K562 (cell line): ENCODE results near the gene VIM. TPM values are rescaled to one million over a fixed set of nuclear protein-coding genes. Genes with fewer than 3 reads are reported as not detected.
A peak's percentile ranks its signal among the peaks of the same experiment; 100 is the strongest.

ENCODE experiments used
- ATAC-seq: fragments of 200-7000 bp; cut with Tn5 transposase; 3 replicates; pipeline ENCODE4 v1.9.1; 2020; ENCODE audit warnings: moderate library complexity
- BruUV-seq: library from RNA; stranded (reverse); fragments of 400-500 nt; replicated peaks from 2 replicates; lab custom pipeline; 2021; lab: Mats Ljungman, UMichigan
- CTCF ChIA-PET: fragments of 300-600 bp; formaldehyde crosslinking; extraction: SDS; loops from one replicate; lab custom pipeline; 2021; ENCODE audit warnings: low intra/inter-chr PET ratio; lab: Yijun Ruan, JAX
- POLR2A ChIA-PET: fragments of 300-600, 350-650 bp; sonication (Branson Sonifier 250); formaldehyde crosslinking; extraction: SDS; loops from one replicate; lab custom pipeline; 2021; ENCODE audit warnings: antibody characterized with exemption, inconsistent platforms; lab: Yijun Ruan, JAX
- DNase-seq, 4 experiments: peaks; one replicate each; pipeline versions ENCODE4 v3.0.0 to v3.0.0-alpha.2; 2011 to 2018; ENCODE audit warnings: low spot score in 3 of 4, mixed read lengths in 3 of 4; ENCODE audit errors: extremely low read depth in 1 of 4
- FAIRE-seq: peaks from 2 replicates; lab custom pipeline; 2011; peaks lifted over from hg19 to GRCh38; lab: Jason Lieb, UNC
- H2AFZ ChIP-seq: 2 replicates; pipeline ENCODE4 v1.6.0; 2011; ENCODE audit warnings: low read depth, low read length, control low read depth, inconsistent platforms
- H3K27ac ChIP-seq: fragments of 200-600 bp; 3 replicates; pipeline ENCODE4 v1.8.0; 2011; ENCODE audit warnings: low read depth, mild to moderate bottlenecking, control low read depth, inconsistent platforms, low read length, moderate library complexity, mixed read lengths; ENCODE audit errors: extremely low read depth
- H3K27me3 ChIP-seq, 2 experiments: fragments of 300-600 bp in 1 of 2; 2 replicates in 1 of 2; 3 replicates in 1 of 2; pipeline versions ENCODE4 v1.6.0 to v1.8.0; 2011; ENCODE audit warnings: inconsistent platforms in 2 of 2, low read length in 2 of 2, mild to moderate bottlenecking in 1 of 2, mixed read lengths in 1 of 2, moderate library complexity in 1 of 2; ENCODE audit not compliant: control insufficient read depth in 2 of 2, insufficient read depth in 2 of 2
- H3K36me3 ChIP-seq: fragments of 300-600 bp; 3 replicates; pipeline ENCODE4 v1.8.0; 2011; ENCODE audit warnings: mild to moderate bottlenecking, low read length, inconsistent platforms; ENCODE audit not compliant: control insufficient read depth, insufficient read depth
- H3K4me1 ChIP-seq, 2 experiments: fragments of 200-600 bp in 1 of 2; replicated peaks in 1 of 2; 2 replicates in 1 of 2; 3 replicates in 1 of 2; pipeline versions ENCODE4 v1.5.1 to v1.8.0; 2011; ENCODE audit warnings: inconsistent platforms in 2 of 2, low read length in 2 of 2, mild to moderate bottlenecking in 1 of 2, mixed read lengths in 1 of 2, moderate library complexity in 1 of 2; ENCODE audit not compliant: control insufficient read depth in 2 of 2, insufficient read depth in 2 of 2
- H3K4me2 ChIP-seq: 2 replicates; pipeline ENCODE4 v1.6.1; 2011; ENCODE audit warnings: low read length, control low read depth, inconsistent platforms, mixed read lengths; ENCODE audit not compliant: insufficient read depth
- H3K4me3 ChIP-seq: fragments of 200-600 bp; sonication (generic), shearing (Covaris generic); 2 replicates; pipeline ENCODE4 v1.5.1; 2016; ENCODE audit warnings: control low read depth, inconsistent platforms
- H3K79me2 ChIP-seq: fragments of 200-600 bp; 3 replicates; pipeline ENCODE4 v1.8.0; 2011; ENCODE audit warnings: low read length, inconsistent platforms; ENCODE audit not compliant: control insufficient read depth, insufficient read depth
- H3K9ac ChIP-seq, 2 experiments: 2 replicates each; pipeline versions ENCODE4 v1.6.0 to v1.6.1; 2011; ENCODE audit warnings: low read depth in 2 of 2, low read length in 2 of 2, control low read depth in 1 of 2, inconsistent platforms in 1 of 2, mild to moderate bottlenecking in 1 of 2, mixed read lengths in 1 of 2; ENCODE audit not compliant: insufficient read depth in 1 of 2
- H3K9me1 ChIP-seq: one replicate; pipeline ENCODE4 v1.6.0; 2011; ENCODE audit warnings: inconsistent platforms, mild to moderate bottlenecking, low read length, moderate library complexity; ENCODE audit not compliant: control insufficient read depth, insufficient read depth
- H3K9me3 ChIP-seq: replicated peaks from 2 replicates; pipeline ENCODE4 v1.5.1; 2011; ENCODE audit warnings: low read depth, low read length, inconsistent platforms; ENCODE audit not compliant: control insufficient read depth, insufficient read depth
- H4K20me1 ChIP-seq: replicated peaks from 2 replicates; pipeline ENCODE4 v1.6.1; 2011; ENCODE audit warnings: low read length, inconsistent platforms, mixed read lengths; ENCODE audit not compliant: control insufficient read depth, insufficient read depth
- BRD4 ChIP-seq: fragments of 200-600 bp; sonication (generic); IDR thresholded peaks from 2 replicates; pipeline ENCODE4 v1.6.1; 2017; ENCODE audit warnings: inconsistent platforms
- CBX3 ChIP-seq, 2 experiments: IDR thresholded peaks; 1 replicate in 1 of 2; 2 replicates in 1 of 2; pipeline ENCODE4 v1.6.1; 2012; ENCODE audit warnings: inconsistent platforms in 2 of 2, low read length in 2 of 2, borderline replicate concordance in 1 of 2, control low read depth in 1 of 2
- CREBBP ChIP-seq: IDR thresholded peaks from one replicate; pipeline ENCODE4 v1.6.1; 2012; ENCODE audit warnings: low read depth, mild to moderate bottlenecking, control low read depth, inconsistent platforms, low read length
- DPF2 ChIP-seq: fragments of 450-650 bp; IDR thresholded peaks from 2 replicates; pipeline ENCODE4 v1.6.1; 2016
- GABPA ChIP-seq: fragments of 200-800 bp; sonication (Bioruptor generic); conservative IDR thresholded peaks from 2 replicates; pipeline ENCODE4 v1.6.1; 2016; ENCODE audit warnings: low read depth, missing genetic modification characterization, missing compliant biosample characterization
- JUNB ChIP-seq: fragments of 450-650 bp; formaldehyde crosslinking; conservative IDR thresholded peaks from 2 replicates; pipeline ENCODE4 v1.4.0; 2020; ENCODE audit warnings: mild to moderate bottlenecking
- LEF1 ChIP-seq: fragments of 450-650 bp; IDR thresholded peaks from 2 replicates; pipeline ENCODE4 v1.6.1; 2016; ENCODE audit warnings: mild to moderate bottlenecking
- MYC ChIP-seq, 2 experiments: fragments of 250-450 bp in 1 of 2; sonication (Bioruptor Pico) in 1 of 2; IDR thresholded peaks; 2 replicates each; pipeline versions ENCODE4 v1.5.1 to v1.6.1; 2012 to 2021; ENCODE audit warnings: low read depth in 2 of 2, borderline replicate concordance in 1 of 2, improper control_type of control experiment in 1 of 2, low read length in 1 of 2, mild to moderate bottlenecking in 1 of 2, moderate library complexity in 1 of 2
- NCOA6 ChIP-seq: fragments of 450-650 bp; IDR thresholded peaks from 2 replicates; pipeline ENCODE4 v1.6.1; 2017; ENCODE audit warnings: mild to moderate bottlenecking
- NCOR1 ChIP-seq: fragments of 450-650 bp; IDR thresholded peaks from 2 replicates; pipeline ENCODE4 v1.6.1; 2016; ENCODE audit warnings: mild to moderate bottlenecking, moderate library complexity
- NR1H2 ChIP-seq: sonication (generic); formaldehyde crosslinking; IDR thresholded peaks from 2 replicates; pipeline ENCODE4 v1.4.0; 2020; ENCODE audit warnings: mild to moderate bottlenecking, missing genetic modification reagents
- TEAD1 ChIP-seq, 2 experiments: fragments of 450-650 bp in 1 of 2; sonication (generic) in 1 of 2; formaldehyde crosslinking; IDR thresholded peaks; 2 replicates each; pipeline versions ENCODE4 v1.4.0 to v1.8.0; 2020 to 2022; ENCODE audit warnings: mild to moderate bottlenecking in 2 of 2, missing genetic modification reagents in 1 of 2
- ZNF121 ChIP-seq: sonication (generic); formaldehyde crosslinking; conservative IDR thresholded peaks from 2 replicates; pipeline ENCODE4 v1.8.0; 2022; ENCODE audit warnings: missing genetic modification reagents
- WGBS: fragments of 100-300 bp; shearing (Covaris generic); methylation state at CpG from one replicate; pipeline ENCODE4 v1.1.6; 2016; ENCODE audit warnings: low coverage, mixed read lengths; ENCODE audit not compliant: insufficient coverage; ENCODE audit errors: missing lambda C conversion rate; 5-methylcytosine and 5-hydroxymethylcytosine counted together
- in situ Hi-C: fragments of 300-500 bp; cut with MboI; formaldehyde crosslinking; loops from 4 replicates; pipeline ENCODE4 v1.15.0; 2018; ENCODE audit warnings: inconsistent platforms, mixed read lengths
- intact Hi-C: fragments of 100-400 bp; cut with micrococcal nuclease; formaldehyde crosslinking; loops from 2 replicates; pipeline ENCODE4 v1.14.2; 2022
- polyA plus RNA-seq, 8 experiments: library from polyadenylated mRNA; depleted of rRNA in 4 of 8; stranded (reverse) in 5 of 8; unstranded in 3 of 8; fragments of >200 nt; fragmentation: Nextera tagmentation in 2 of 8; fragmentation: Illumina TruSeq in 1 of 8; extraction: Ambion mirVana in 2 of 8; extraction: Trizol in 1 of 8; gene quantifications; 2 replicates each; pipeline versions ENCODE4 v1.2.1 to v1.2.3, GENCODE V29; 2011 to 2014; ENCODE audit warnings: inconsistent platforms in 1 of 8, missing spikeins in 1 of 8
- total RNA-seq, 7 experiments: library from RNA; depleted of rRNA in 6 of 7; stranded (reverse); fragments of >200 nt in 6 of 7; fragmentation: Illumina TruSeq in 2 of 7; extraction: Trizol in 2 of 7; gene quantifications; 2 replicates each; pipeline versions ENCODE4 v1.2.1 to v1.2.3, GENCODE V29; 2011 to 2021; ENCODE audit warnings: low replicate concordance in 1 of 7
- TF ChIP-seq, protein P1 (sequence below): sonication (generic); formaldehyde crosslinking; IDR thresholded peaks from 2 replicates; pipeline ENCODE4 v1.9.0; 2022; ENCODE audit warnings: mild to moderate bottlenecking, missing genetic modification reagents
- TF ChIP-seq, protein P2 (sequence below): sonication (generic); IDR thresholded peaks from 2 replicates; pipeline ENCODE4 v1.6.1; 2016
- TF ChIP-seq, protein P3 (sequence below): fragments of 450-650 bp; formaldehyde crosslinking; conservative IDR thresholded peaks from 2 replicates; pipeline ENCODE4 v1.4.0; 2022; ENCODE audit warnings: mild to moderate bottlenecking, missing genetic modification characterization

Gene VIM
- total and polyA plus RNA-seq, 9 of the 15 experiments (the other 6 are each of a cell fraction or from before 2014, with no cell fraction given) = 86.0 to 621 (median 383) TPM

DNA sequence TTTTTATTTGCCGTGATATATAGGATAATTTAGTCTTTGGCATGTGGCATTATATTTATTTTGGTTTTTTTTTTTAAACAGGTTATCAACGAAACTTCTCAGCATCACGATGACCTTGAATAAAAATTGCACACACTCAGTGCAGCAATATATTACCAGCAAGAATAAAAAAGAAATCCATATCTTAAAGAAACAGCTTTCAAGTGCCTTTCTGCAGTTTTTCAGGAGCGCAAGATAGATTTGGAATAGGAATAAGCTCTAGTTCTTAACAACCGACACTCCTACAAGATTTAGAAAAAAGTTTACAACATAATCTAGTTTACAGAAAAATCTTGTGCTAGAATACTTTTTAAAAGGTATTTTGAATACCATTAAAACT is 9.1 kb downstream of the VIM start:
- in situ Hi-C loops = no loop called here

DNA sequence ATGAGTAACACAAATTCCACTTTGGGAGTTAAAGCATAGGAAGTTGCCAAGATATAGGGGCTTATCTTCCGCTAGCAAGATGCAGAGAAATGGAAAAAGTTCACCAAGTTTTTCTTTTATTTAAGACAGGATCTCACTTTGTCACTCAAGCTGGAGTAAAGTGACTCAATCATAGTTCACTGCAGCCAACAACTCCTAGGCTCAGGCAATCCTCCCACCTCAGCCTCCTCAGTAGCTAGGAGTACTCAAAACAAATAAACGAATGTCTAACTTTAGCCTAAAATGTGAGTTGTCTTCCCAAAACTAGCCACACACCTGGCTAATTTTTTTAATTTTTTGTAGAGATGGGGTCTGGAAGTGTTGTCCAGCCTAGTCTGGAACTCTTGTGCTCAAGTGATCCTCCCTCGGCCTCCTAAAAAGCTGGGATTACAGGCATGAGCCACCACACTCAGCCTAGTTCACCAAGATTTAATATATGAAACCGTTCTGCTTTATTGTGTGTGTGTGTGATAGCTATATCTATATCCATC is 9.9 kb downstream of the VIM start:
- in situ Hi-C loops = no loop called here
- FAIRE-seq = no peak
- TF ChIP-seq, protein P1, sequence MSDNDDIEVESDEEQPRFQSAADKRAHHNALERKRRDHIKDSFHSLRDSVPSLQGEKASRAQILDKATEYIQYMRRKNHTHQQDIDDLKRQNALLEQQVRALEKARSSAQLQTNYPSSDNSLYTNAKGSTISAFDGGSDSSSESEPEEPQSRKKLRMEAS = no peak
- no peak for TF ChIP-seq DPF2
- TF ChIP-seq NCOA6 = 0 out of 2 replicates have a peak, but pooled peaks have one; percentile 29
- peak; percentile 66; the same call in 1 of the 2 replicates for TF ChIP-seq ZNF121 (CRISPR knock-in tag)
- no peak for TF ChIP-seq GABPA
- TF ChIP-seq, protein P2, sequence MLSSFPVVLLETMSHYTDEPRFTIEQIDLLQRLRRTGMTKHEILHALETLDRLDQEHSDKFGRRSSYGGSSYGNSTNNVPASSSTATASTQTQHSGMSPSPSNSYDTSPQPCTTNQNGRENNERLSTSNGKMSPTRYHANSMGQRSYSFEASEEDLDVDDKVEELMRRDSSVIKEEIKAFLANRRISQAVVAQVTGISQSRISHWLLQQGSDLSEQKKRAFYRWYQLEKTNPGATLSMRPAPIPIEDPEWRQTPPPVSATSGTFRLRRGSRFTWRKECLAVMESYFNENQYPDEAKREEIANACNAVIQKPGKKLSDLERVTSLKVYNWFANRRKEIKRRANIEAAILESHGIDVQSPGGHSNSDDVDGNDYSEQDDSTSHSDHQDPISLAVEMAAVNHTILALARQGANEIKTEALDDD = 0 out of 2 replicates have a peak, but pooled peaks have one; percentile 27
- no peak for TF ChIP-seq LEF1
- no peak for TF ChIP-seq MYC (IDR thresholded peaks at IDR 0.05; ENCODE audit: low read depth, low read length)
- TF ChIP-seq MYC (CRISPR knock-in tag; IDR thresholded peaks at IDR 0.05; ENCODE audit: borderline replicate concordance, low read depth) = no peak
- TF ChIP-seq CREBBP = no peak
- peak in 1 of 2 experiments; percentile 47; a peak in 1 of 4 replicates for TF ChIP-seq TEAD1 (CRISPR knock-in tag; IDR thresholded peaks at IDR 0.05)
- TF ChIP-seq, protein P3, sequence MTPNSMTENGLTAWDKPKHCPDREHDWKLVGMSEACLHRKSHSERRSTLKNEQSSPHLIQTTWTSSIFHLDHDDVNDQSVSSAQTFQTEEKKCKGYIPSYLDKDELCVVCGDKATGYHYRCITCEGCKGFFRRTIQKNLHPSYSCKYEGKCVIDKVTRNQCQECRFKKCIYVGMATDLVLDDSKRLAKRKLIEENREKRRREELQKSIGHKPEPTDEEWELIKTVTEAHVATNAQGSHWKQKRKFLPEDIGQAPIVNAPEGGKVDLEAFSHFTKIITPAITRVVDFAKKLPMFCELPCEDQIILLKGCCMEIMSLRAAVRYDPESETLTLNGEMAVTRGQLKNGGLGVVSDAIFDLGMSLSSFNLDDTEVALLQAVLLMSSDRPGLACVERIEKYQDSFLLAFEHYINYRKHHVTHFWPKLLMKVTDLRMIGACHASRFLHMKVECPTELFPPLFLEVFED (CRISPR knock-in tag) = peak; percentile 78

More for the DNA sequence above, 9.1 kb downstream of the VIM start:
- CTCF ChIA-PET = no interaction called here
- intact Hi-C loops = no loop called here
- H3K4me2 ChIP-seq = no peak overlapping the region
- H3K9me1 ChIP-seq = no peaks in the 10 kb centered on the region
- H3K4me3 ChIP-seq = no peak overlapping the region
- no peak overlapping the region for H3K27ac ChIP-seq
- ATAC-seq (no peak), DNase-seq (no peak), FAIRE-seq (no peak)
- H4K20me1 ChIP-seq = no peaks in the 10 kb centered on the region
- BruUV-seq = no TSS peak
- 0 out of 5 replicates have a peak, but pooled peaks cover 0 to 2% of the 10 kb centered on the region in 2 experiments for H3K4me1 ChIP-seq
- H3K79me2 ChIP-seq = peaks cover 5% of the 10 kb centered on the region; the same call in 1 of the 3 replicates
- POLR2A ChIA-PET = interaction anchor here (0.7 kb wide), 1 partner anchor 804 kb away, joined by 3 read pairs; no protein-coding TSS in a partner anchor
- TF ChIP-seq BRD4 (no peak), NR1H2 (CRISPR knock-in tag) (no peak), JUNB (CRISPR knock-in tag) (no peak), CBX3 (IDR thresholded peaks at IDR 0.05; ENCODE audit: borderline replicate concordance in 1 of 2, low read length in 2 of 2) (no peak), NCOR1 (no peak)
- 77% methylated on average over 5 of the region's 5 CpGs for WGBS
- no peak overlapping the region for H2AFZ ChIP-seq
- H3K9ac ChIP-seq = no peak overlapping the region
- H3K36me3 ChIP-seq = peaks cover 53% of the 10 kb centered on the region
- no peaks in the 10 kb centered on the region for H3K9me3 ChIP-seq
- no peaks in the 10 kb centered on the region for H3K27me3 ChIP-seq

More for the DNA sequence above, 9.9 kb downstream of the VIM start:
- ChIA-PET POLR2A (interaction anchor here (0.8 to 1.3 kb wide), 4 partner anchors 8 to 402 kb away, joined by 3 to 5 read pairs (median 4); partner anchors contain the start of gene TRDMT1), CTCF (no interaction called here)
- no peak overlapping the region for H3K4me2 ChIP-seq
- 0 out of 5 replicates have a peak, but pooled peaks cover 0 to 2% of the 10 kb centered on the region in 2 experiments for H3K4me1 ChIP-seq
- H3K4me3 ChIP-seq = no peak overlapping the region
- no peak overlapping the region for H3K9ac ChIP-seq
- peak in 1 of 4 experiments; percentile 37 for DNase-seq
- ATAC-seq = peak; percentile 54
- H2AFZ ChIP-seq = no peak overlapping the region
- no peaks in the 10 kb centered on the region for H4K20me1 ChIP-seq
- no peaks in the 10 kb centered on the region for H3K9me3 ChIP-seq
- no peaks in the 10 kb centered on the region for H3K9me1 ChIP-seq
- no peaks in the 10 kb centered on the region for H3K79me2 ChIP-seq
- BruUV-seq = no TSS peak
- peaks cover 46% of the 10 kb centered on the region for H3K36me3 ChIP-seq
- H3K27me3 ChIP-seq = no peaks in the 10 kb centered on the region
- 48% methylated on average over 4 of the region's 4 CpGs for WGBS
- intact Hi-C loops = no loop called here
- no peak overlapping the region for H3K27ac ChIP-seq
